A549 (cell line): Measurements from ENCODE around the gene HOXD10. TPM values are rescaled to one million over a fixed set of nuclear protein-coding genes. Genes with fewer than 3 reads are reported as not detected.
A peak's percentile ranks its signal among the peaks of the same experiment; 100 is the strongest.

Source experiments
- ATAC-seq, 2 experiments: fragments of 200-7000 bp in 1 of 2; fragments of >200 bp in 1 of 2; cut with Nextera tagmentation in 1 of 2; cut with Tn5 transposase in 1 of 2; 3 replicates each; pipeline versions ENCODE4 v1.8.0 to v1.9.1; 2018 to 2020; ENCODE audit warnings: mild to moderate bottlenecking in 1 of 2, moderate library complexity in 1 of 2
- CTCF ChIA-PET: fragments of 300-600 bp; sonication (Branson Sonifier 250); formaldehyde crosslinking; extraction: SDS; loops from one replicate; lab custom pipeline; 2021; ENCODE audit warnings: antibody characterized with exemption, inconsistent platforms; lab: Yijun Ruan, JAX
- POLR2A ChIA-PET: fragments of 350-600 bp; formaldehyde crosslinking; extraction: SDS; loops from one replicate; lab custom pipeline; 2021; ENCODE audit warnings: antibody characterized with exemption, inconsistent platforms; lab: Yijun Ruan, JAX
- DNase-seq, 2 experiments: peaks; one replicate each; pipeline versions ENCODE4 v3.0.0 to v3.0.0-alpha.2; 2011 to 2016; ENCODE audit warnings: low read depth in 1 of 2, low spot score in 1 of 2
- FAIRE-seq: peaks from 2 replicates; lab custom pipeline; 2011; peaks lifted over from hg19 to GRCh38; lab: Jason Lieb, UNC
- H3K27ac ChIP-seq, 2 experiments: fragments of >200 bp; sonication (Bioruptor Twin); formaldehyde crosslinking; 3 replicates each; pipeline ENCODE4 v1.5.1; 2016 to 2017
- H3K4me1 ChIP-seq: fragments of >200 bp; sonication (Bioruptor Twin); formaldehyde crosslinking; 3 replicates; pipeline ENCODE4 v1.6.1; 2016
- H3K4me2 ChIP-seq: fragments of >200 bp; sonication (Bioruptor Twin); formaldehyde crosslinking; 3 replicates; pipeline ENCODE4 v1.6.1; 2016
- H3K4me3 ChIP-seq: fragments of >200 bp; sonication (Bioruptor Twin); formaldehyde crosslinking; 3 replicates; pipeline ENCODE4 v1.5.1; 2016
- H3K9me3 ChIP-seq: fragments of >200 bp; sonication (Bioruptor Twin); formaldehyde crosslinking; 3 replicates; pipeline ENCODE4 v1.6.1; 2016
- BHLHE40 ChIP-seq: IDR thresholded peaks from 2 replicates; pipeline ENCODE4 v1.6.1; 2012; ENCODE audit warnings: low read depth, low read length, inconsistent platforms
- CBX8 ChIP-seq: fragments of 200-600 bp; sonication (generic); IDR thresholded peaks from 2 replicates; pipeline ENCODE4 v1.6.1; 2016
- E2F6 ChIP-seq: IDR thresholded peaks from 2 replicates; pipeline ENCODE4 v1.6.1; 2012; ENCODE audit warnings: low read depth, borderline replicate concordance
- EP300 ChIP-seq, 2 experiments: fragments of >200 bp; sonication (Bioruptor Twin); formaldehyde crosslinking; IDR thresholded peaks; 2 replicates in 1 of 2; 3 replicates in 1 of 2; pipeline ENCODE4 v1.6.1; 2016 to 2017
- HMGXB4 ChIP-seq: fragments of 250-450 bp; sonication (Bioruptor Pico); IDR thresholded peaks from 2 replicates; pipeline ENCODE4 v1.5.0; 2021; ENCODE audit warnings: mild to moderate bottlenecking, moderate library complexity, borderline replicate concordance
- HOXA7 ChIP-seq: fragments of 250-450 bp; sonication (Bioruptor Pico); IDR thresholded peaks from 2 replicates; pipeline ENCODE4 v1.5.0; 2020; ENCODE audit warnings: mild to moderate bottlenecking, moderate library complexity
- HOXB5 ChIP-seq: fragments of 250-450 bp; sonication (Bioruptor Pico); IDR thresholded peaks from 2 replicates; pipeline ENCODE4 v1.5.0; 2020; ENCODE audit warnings: mild to moderate bottlenecking, moderate library complexity
- KDM5A ChIP-seq: fragments of 200-600 bp; sonication (generic); IDR thresholded peaks from 2 replicates; pipeline ENCODE4 v1.6.1; 2016; ENCODE audit warnings: antibody characterized with exemption, mild to moderate bottlenecking
- MAX ChIP-seq: IDR thresholded peaks from 2 replicates; pipeline ENCODE4 v1.6.1; 2012
- MAZ ChIP-seq: fragments of 150-350 bp; IDR thresholded peaks from 2 replicates; pipeline ENCODE4 v1.6.1; 2014; ENCODE audit warnings: antibody characterized with exemption, low read depth, low read length, borderline replicate concordance
- MYC ChIP-seq: IDR thresholded peaks from 2 replicates; pipeline ENCODE4 v1.6.1; 2012; ENCODE audit warnings: mild to moderate bottlenecking, inconsistent platforms, low read length, improper control_type of control experiment, borderline replicate concordance
- NPAS2 ChIP-seq: fragments of 250-450 bp; sonication (Bioruptor Pico); IDR thresholded peaks from 2 replicates; pipeline ENCODE4 v1.8.0; 2022; ENCODE audit warnings: mild to moderate bottlenecking, moderate library complexity, borderline replicate concordance
- PBX3 ChIP-seq: IDR thresholded peaks from 2 replicates; pipeline ENCODE4 v1.6.1; 2012
- PHF8 ChIP-seq: fragments of 200-600 bp; sonication (generic); IDR thresholded peaks from 2 replicates; pipeline ENCODE4 v1.6.1; 2016; ENCODE audit warnings: low read depth, mild to moderate bottlenecking, antibody characterized with exemption, moderate library complexity, borderline replicate concordance
- POLR2A ChIP-seq: IDR thresholded peaks from 2 replicates; pipeline ENCODE4 v1.6.1; 2012; ENCODE audit warnings: mild to moderate bottlenecking, low read length
- RAD21 ChIP-seq, 2 experiments: fragments of >200 bp in 1 of 2; sonication (Bioruptor Twin) in 1 of 2; formaldehyde crosslinking in 1 of 2; IDR thresholded peaks in 1 of 2; conservative IDR thresholded peaks in 1 of 2; 2 replicates in 1 of 2; 3 replicates in 1 of 2; pipeline ENCODE4 v1.6.1; 2012 to 2018; ENCODE audit warnings: inconsistent platforms in 1 of 2
- SMC3 ChIP-seq: fragments of >200 bp; sonication (Bioruptor Twin); formaldehyde crosslinking; IDR thresholded peaks from 3 replicates; pipeline ENCODE4 v1.6.1; 2018; ENCODE audit warnings: inconsistent platforms
- TFCP2L1 ChIP-seq: fragments of 250-450 bp; sonication (Bioruptor Pico); IDR thresholded peaks from 2 replicates; pipeline ENCODE4 v1.5.0; 2021; ENCODE audit warnings: mild to moderate bottlenecking
- ZNF302 ChIP-seq: fragments of 250-450 bp; sonication (Bioruptor Pico); IDR thresholded peaks from 2 replicates; pipeline ENCODE4 v1.9.0; 2021; ENCODE audit warnings: inconsistent platforms, mild to moderate bottlenecking, moderate library complexity
- WGBS: methylation state at CpG from one replicate; pipeline ENCODE4 v1.1.6; 2017; ENCODE audit errors: missing lambda C conversion rate; 5-methylcytosine and 5-hydroxymethylcytosine counted together
- polyA plus RNA-seq, 4 experiments: library from polyadenylated mRNA; depleted of rRNA in 3 of 4; stranded (reverse); fragments of >200 nt; fragmentation: RNase III in 1 of 4; extraction: RNeasy Plus Mini Kit Qiagen cat#74134 plus additional on column Dnase treatment in 1 of 4; gene quantifications; 2 replicates in 3 of 4; 3 replicates in 1 of 4; pipeline ENCODE4 v1.2.3, GENCODE V29; 2011 to 2017
- TF ChIP-seq, protein P1 (sequence below): fragments of >200 bp; sonication (Bioruptor Twin); formaldehyde crosslinking; IDR thresholded peaks from 3 replicates; pipeline ENCODE4 v1.5.1; 2016

The HOXD10 gene
- polyA plus RNA-seq, 2 of the 4 experiments (the other 2 are of a cell fraction): 4.3 to 4.8 TPM

DNA sequence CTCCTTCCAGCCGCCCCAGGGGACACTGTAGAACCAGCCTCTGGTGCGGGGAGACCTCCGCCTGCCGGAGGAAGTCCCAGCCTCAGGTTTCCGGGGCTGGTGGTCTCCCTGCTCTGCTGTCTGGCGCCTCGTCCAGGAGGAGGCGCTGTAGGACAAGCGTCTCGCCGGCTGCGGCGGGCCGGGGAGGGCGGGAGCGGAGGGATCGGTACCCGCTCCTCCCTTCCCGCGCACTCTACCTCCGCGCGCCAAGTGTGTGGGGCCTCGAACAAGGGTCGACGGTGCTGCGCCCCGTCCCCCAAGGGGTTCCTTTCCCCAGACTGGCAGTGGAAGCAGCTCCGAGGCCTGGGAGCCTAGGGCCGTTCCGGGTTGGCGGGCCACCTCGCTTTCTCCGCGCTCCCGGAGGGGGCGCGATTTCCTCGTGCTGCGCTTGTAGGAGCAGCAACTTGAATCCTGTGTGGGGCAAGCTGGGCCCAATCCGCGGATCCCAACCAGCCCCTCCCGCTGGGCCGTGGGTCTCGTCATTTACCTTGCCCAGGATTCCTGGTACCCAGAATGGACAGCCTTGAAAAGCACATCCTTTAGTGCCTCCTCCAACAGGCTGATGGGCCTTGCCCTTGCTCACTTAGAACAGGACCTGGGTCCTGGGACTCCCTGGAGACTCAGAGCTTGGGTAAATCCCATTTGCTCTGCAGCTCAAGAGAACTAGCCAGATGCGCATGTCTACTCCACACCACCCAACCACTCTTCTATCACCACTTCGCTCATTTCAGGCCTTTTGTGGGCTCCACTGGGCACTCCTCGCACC lies 24.1 kb downstream of the HOXD10 start:
- Histone ChIP-seq H3K4me3 (peak overlapping the region; percentile 49), H3K4me2 (peak overlapping the region; percentile 77), H3K9me3 (no peaks in the 10 kb centered on the region), H3K27ac (peak overlapping the region; percentile 87 to 99), H3K4me1 (no peaks in the 10 kb centered on the region)
- FAIRE-seq (no peak), DNase-seq (peak; percentile 84 to 85), ATAC-seq (peak; percentile 89 to 96)
- 16% methylated on average over 22 of the region's 48 CpGs for WGBS
- TF ChIP-seq NPAS2 (CRISPR knock-in tag): no peak
- peak; percentile 59; the same call in 1 of the 2 replicates for TF ChIP-seq KDM5A
- peak; percentile 90 to 100 for TF ChIP-seq RAD21 (conservative IDR thresholded peaks at IDR 0.05 in 1 of 2, IDR thresholded peaks at IDR 0.05 in 1 of 2)
- TF ChIP-seq, protein P1, sequence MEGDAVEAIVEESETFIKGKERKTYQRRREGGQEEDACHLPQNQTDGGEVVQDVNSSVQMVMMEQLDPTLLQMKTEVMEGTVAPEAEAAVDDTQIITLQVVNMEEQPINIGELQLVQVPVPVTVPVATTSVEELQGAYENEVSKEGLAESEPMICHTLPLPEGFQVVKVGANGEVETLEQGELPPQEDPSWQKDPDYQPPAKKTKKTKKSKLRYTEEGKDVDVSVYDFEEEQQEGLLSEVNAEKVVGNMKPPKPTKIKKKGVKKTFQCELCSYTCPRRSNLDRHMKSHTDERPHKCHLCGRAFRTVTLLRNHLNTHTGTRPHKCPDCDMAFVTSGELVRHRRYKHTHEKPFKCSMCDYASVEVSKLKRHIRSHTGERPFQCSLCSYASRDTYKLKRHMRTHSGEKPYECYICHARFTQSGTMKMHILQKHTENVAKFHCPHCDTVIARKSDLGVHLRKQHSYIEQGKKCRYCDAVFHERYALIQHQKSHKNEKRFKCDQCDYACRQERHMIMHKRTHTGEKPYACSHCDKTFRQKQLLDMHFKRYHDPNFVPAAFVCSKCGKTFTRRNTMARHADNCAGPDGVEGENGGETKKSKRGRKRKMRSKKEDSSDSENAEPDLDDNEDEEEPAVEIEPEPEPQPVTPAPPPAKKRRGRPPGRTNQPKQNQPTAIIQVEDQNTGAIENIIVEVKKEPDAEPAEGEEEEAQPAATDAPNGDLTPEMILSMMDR: peak; percentile 100
- peak; percentile 88 for TF ChIP-seq MAX
- TF ChIP-seq HMGXB4 (CRISPR knock-in tag): peak; percentile 87; the same call in 1 of the 2 replicates
- TF ChIP-seq POLR2A: peak; percentile 32; the same call in 1 of the 2 replicates
- TF ChIP-seq EP300 (IDR thresholded peaks at IDR 0.05): no peak
- TF ChIP-seq PHF8: 0 out of 2 replicates have a peak, but pooled peaks have one; percentile 43
- no peak for TF ChIP-seq CBX8
- peak; percentile 95 for TF ChIP-seq E2F6
- peak; percentile 99 for TF ChIP-seq SMC3
- CTCF ChIA-PET: interaction anchor here (0.6 to 11.6 kb wide), 104 partner anchors 9 to 1415 kb away, joined by 3 to 216 read pairs (median 5); partner anchors contain the start of genes HOXD1, HOXD3 and HOXD4
- POLR2A ChIA-PET: interaction anchor here (0.6 to 2.2 kb wide), 5 partner anchors 14 to 511 kb away, joined by 3 to 9 read pairs (median 7); no protein-coding TSS in a partner anchor

DNA sequence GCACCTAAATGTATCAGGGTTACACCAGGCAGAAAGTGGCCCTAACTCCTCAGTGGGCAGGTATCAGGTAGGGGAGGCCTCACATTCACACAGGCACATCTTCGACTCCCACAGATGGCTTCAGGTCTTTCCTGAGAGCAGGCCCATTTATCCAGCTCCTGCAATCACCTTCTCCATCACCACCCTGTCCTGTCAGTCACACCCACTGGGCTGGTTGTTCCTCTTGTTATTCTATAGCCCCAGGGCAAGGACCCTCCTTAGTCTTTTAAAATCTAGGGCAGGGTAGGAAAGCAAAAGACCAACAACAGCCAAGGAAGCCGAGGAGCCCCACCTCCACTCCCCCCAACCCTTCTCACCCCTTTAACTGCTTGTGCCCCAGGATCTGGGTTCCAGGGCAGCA lies 25.7 kb downstream of the HOXD10 start:
- FAIRE-seq (no peak), DNase-seq (no peak), ATAC-seq (no peak)
- Histone ChIP-seq H3K4me3 (no peak overlapping the region), H3K9me3 (no peaks in the 10 kb centered on the region), H3K4me1 (no peaks in the 10 kb centered on the region), H3K27ac (no peak overlapping the region), H3K4me2 (no peak overlapping the region)
- WGBS: 85% methylated on average over 2 of the region's 2 CpGs
- no peak for TF ChIP-seq ZNF302 (CRISPR knock-in tag)
- TF ChIP-seq TFCP2L1 (CRISPR knock-in tag): no peak
- TF ChIP-seq HOXA7 (CRISPR knock-in tag): no peak
- TF ChIP-seq NPAS2 (CRISPR knock-in tag): no peak
- no peak for TF ChIP-seq BHLHE40
- TF ChIP-seq PHF8: no peak
- no peak for TF ChIP-seq SMC3
- TF ChIP-seq MAZ: no peak
- no peak for TF ChIP-seq HOXB5
- no peak for TF ChIP-seq PBX3
- TF ChIP-seq, protein P1: no peak
- TF ChIP-seq MYC: no peak
- no peak for TF ChIP-seq KDM5A
- no peak for TF ChIP-seq E2F6
- ChIA-PET POLR2A (no interaction called here), CTCF (interaction anchor here (0.6 to 11.6 kb wide), 7 partner anchors 11 to 587 kb away, joined by 3 to 196 read pairs (median 46); no protein-coding TSS in a partner anchor)
